ENCODE results near the gene DAPL1. TPM values are rescaled to one million over a fixed set of nuclear protein-coding genes. Genes with fewer than 3 reads are reported as not detected.

The DAPL1 gene
- total RNA-seq, 1 experiment from 2014 or later: not detected

- TF ChIP-seq AFF4 (CRISPR knock-in tag; IDR thresholded peaks at IDR 0.05; ENCODE audit: borderline replicate concordance): no peak
- TF ChIP-seq ZNF671 (CRISPR knock-in tag; IDR thresholded peaks at IDR 0.05): no peak
- TF ChIP-seq MXD4 (CRISPR knock-in tag; IDR thresholded peaks at IDR 0.05; ENCODE audit: borderline replicate concordance): no peak
- no peak for TF ChIP-seq GRHL2 (CRISPR knock-in tag; IDR thresholded peaks at IDR 0.05; ENCODE audit: insufficient replicate concordance, severe bottlenecking)
Measured at GRCh38 chr2:158805255-158805654, 10.1 kb downstream of the DAPL1 start (continued).

GRCh38 chr2:158805936-158806335, 10.8 kb downstream of the DAPL1 start:
- no peaks in the 10 kb centered on the region for H3K9me3 Mint-ChIP-seq
- no peak for ATAC-seq
- no peak overlapping the region for H3K4me3 Mint-ChIP-seq
- no peaks in the 10 kb centered on the region for H3K4me1 Mint-ChIP-seq
- no peaks in the 10 kb centered on the region for H3K36me3 Mint-ChIP-seq
- ChIA-PET POLR2A (no interaction called here), CTCF (interaction anchor here (0.7 to 1.5 kb wide), 2 partner anchors 52 to 81 kb away, joined by 3 read pairs; no protein-coding TSS in a partner anchor)
- H3K27ac Mint-ChIP-seq: no peak overlapping the region
- no peak for DNase-seq (ENCODE audit: low spot score)
- H3K27me3 Mint-ChIP-seq (ENCODE audit: low read depth): no peaks in the 10 kb centered on the region
- TF ChIP-seq HMGA2 (CRISPR knock-in tag; IDR thresholded peaks at IDR 0.05): no peak
- no peak for TF ChIP-seq ZNF532 (CRISPR knock-in tag; IDR thresholded peaks at IDR 0.05; ENCODE audit: borderline replicate concordance)
- no peak for TF ChIP-seq ZNF423 (CRISPR knock-in tag; IDR thresholded peaks at IDR 0.05)
- TF ChIP-seq NR2C2 (CRISPR knock-in tag; IDR thresholded peaks at IDR 0.05): no peak
- TF ChIP-seq ZNF219 (CRISPR knock-in tag; IDR thresholded peaks at IDR 0.05; ENCODE audit: borderline replicate concordance): no peak
- TF ChIP-seq USF2 (CRISPR knock-in tag; IDR thresholded peaks at IDR 0.05): no peak
- TF ChIP-seq ZMAT4 (CRISPR knock-in tag; IDR thresholded peaks at IDR 0.05): no peak
- TF ChIP-seq ZNF263 (CRISPR knock-in tag; IDR thresholded peaks at IDR 0.05; ENCODE audit: low read depth): no peak
- TF ChIP-seq HMGXB4 (CRISPR knock-in tag; IDR thresholded peaks at IDR 0.05): no peak
- no peak for TF ChIP-seq TEAD1 (CRISPR knock-in tag; IDR thresholded peaks at IDR 0.05)
- no peak for TF ChIP-seq MXD4 (CRISPR knock-in tag; IDR thresholded peaks at IDR 0.05; ENCODE audit: borderline replicate concordance)
- TF ChIP-seq ZNF317 (CRISPR knock-in tag; IDR thresholded peaks at IDR 0.05; ENCODE audit: borderline replicate concordance, low read depth): no peak
- TF ChIP-seq ZNF416 (CRISPR knock-in tag; IDR thresholded peaks at IDR 0.05): no peak
- no peak for TF ChIP-seq STAT6 (CRISPR knock-in tag; conservative IDR thresholded peaks at IDR 0.05; ENCODE audit: low read depth)
- no peak for TF ChIP-seq FOXP4 (CRISPR knock-in tag; IDR thresholded peaks at IDR 0.05)
- no peak for TF ChIP-seq NFYB (CRISPR knock-in tag; conservative IDR thresholded peaks at IDR 0.05; ENCODE audit: low read depth)
- no peak for TF ChIP-seq IRF2 (CRISPR knock-in tag; IDR thresholded peaks at IDR 0.05; ENCODE audit: borderline replicate concordance, low read depth)
- no peak for TF ChIP-seq PRRX2 (CRISPR knock-in tag; IDR thresholded peaks at IDR 0.05)
